OCI-LY7 (cell line): ENCODE results near the gene GFER.

Experiments
- EZH2phosphoT487 ChIP-seq: fragments of 200-600 bp; sonication (generic); IDR thresholded peaks from 2 replicates; pipeline ENCODE4 v1.6.1; 2018; ENCODE audit warnings: low read depth, borderline replicate concordance, mild to moderate bottlenecking, mixed run types, antibody characterized with exemption, low read length, moderate library complexity, mixed read lengths
- TF ChIP-seq, protein P1 (sequence below): fragments of 200-600 bp; sonication (generic); conservative IDR thresholded peaks from 2 replicates; pipeline ENCODE4 v1.5.1; 2014; ENCODE audit warnings: mild to moderate bottlenecking, antibody characterized with exemption, low read length, moderate library complexity, mixed read lengths

DNA sequence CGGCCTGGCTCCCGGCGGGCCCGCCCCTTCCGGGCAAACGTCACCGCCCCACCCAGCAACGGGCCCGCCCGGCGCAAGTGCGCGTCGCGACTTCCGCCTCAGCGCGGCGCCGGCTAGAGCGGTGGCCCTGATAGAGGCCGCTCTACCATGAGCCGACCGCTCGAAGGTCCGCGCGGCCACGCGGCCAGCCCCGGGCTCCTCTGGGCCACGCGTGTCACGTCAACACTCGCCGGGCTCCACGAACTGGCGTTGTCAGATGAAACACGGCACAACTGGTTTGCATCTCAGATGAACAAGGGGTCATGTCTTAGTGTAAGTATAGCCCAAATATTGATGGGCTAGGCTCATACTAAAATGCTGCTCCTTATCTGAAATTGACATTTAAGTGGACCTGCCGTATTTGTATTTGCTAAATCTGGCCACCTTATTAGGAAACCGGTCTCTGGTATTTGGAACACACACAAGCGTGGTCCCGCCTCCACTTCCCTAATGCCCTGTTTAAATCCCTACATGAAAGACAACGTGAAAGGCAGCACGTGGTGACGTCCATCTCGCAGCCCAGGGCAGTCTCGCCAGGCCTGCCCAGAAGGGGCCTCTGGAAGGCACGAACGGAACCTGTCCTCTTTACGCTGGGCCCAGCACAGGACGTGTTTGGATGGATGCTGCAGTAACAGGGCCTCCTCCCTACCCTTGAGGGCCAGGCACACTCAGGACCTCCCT is 26.0 kb downstream of the GFER start, which contains the start of gene ZNF598:
- TF ChIP-seq, protein P1, sequence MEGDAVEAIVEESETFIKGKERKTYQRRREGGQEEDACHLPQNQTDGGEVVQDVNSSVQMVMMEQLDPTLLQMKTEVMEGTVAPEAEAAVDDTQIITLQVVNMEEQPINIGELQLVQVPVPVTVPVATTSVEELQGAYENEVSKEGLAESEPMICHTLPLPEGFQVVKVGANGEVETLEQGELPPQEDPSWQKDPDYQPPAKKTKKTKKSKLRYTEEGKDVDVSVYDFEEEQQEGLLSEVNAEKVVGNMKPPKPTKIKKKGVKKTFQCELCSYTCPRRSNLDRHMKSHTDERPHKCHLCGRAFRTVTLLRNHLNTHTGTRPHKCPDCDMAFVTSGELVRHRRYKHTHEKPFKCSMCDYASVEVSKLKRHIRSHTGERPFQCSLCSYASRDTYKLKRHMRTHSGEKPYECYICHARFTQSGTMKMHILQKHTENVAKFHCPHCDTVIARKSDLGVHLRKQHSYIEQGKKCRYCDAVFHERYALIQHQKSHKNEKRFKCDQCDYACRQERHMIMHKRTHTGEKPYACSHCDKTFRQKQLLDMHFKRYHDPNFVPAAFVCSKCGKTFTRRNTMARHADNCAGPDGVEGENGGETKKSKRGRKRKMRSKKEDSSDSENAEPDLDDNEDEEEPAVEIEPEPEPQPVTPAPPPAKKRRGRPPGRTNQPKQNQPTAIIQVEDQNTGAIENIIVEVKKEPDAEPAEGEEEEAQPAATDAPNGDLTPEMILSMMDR = no peak
- no peak for TF ChIP-seq EZH2phosphoT487
